HepG2 (cell line): ENCODE results near the gene TSPAN13.

Source experiments
- ARNTL ChIP-seq: sonication (generic); formaldehyde crosslinking; IDR thresholded peaks from 2 replicates; pipeline ENCODE4 v1.4.0; 2020; ENCODE audit warnings: mild to moderate bottlenecking, missing genetic modification reagents
- CBX2 ChIP-seq, 2 experiments: fragments of 200-600 bp in 1 of 2; sonication (generic); formaldehyde crosslinking in 1 of 2; IDR thresholded peaks; 2 replicates each; pipeline versions ENCODE4 v1.7.0 to v1.8.1; 2018 to 2022; ENCODE audit warnings: low read depth in 2 of 2, low read length in 1 of 2, mild to moderate bottlenecking in 1 of 2, missing genetic modification reagents in 1 of 2
- HNRNPUL1 ChIP-seq: fragments of 200-400 bp; formaldehyde crosslinking; IDR thresholded peaks from 2 replicates; pipeline ENCODE4 v1.6.1; 2017; ENCODE audit warnings: low read depth, mild to moderate bottlenecking, low read length, moderate library complexity
- POLR2A ChIP-seq, 2 experiments: IDR thresholded peaks; 2 replicates each; pipeline ENCODE4 v1.6.1; 2011; ENCODE audit warnings: low read depth in 2 of 2, low read length in 2 of 2, mild to moderate bottlenecking in 1 of 2, moderate library complexity in 1 of 2; ENCODE audit not compliant: insufficient read depth in 1 of 2
- USF2 ChIP-seq, 2 experiments: sonication (generic) in 1 of 2; formaldehyde crosslinking in 1 of 2; IDR thresholded peaks; 2 replicates each; pipeline versions ENCODE4 v1.5.1 to v1.6.1; 2011 to 2020; ENCODE audit warnings: borderline replicate concordance in 1 of 2, low read depth in 1 of 2, low read length in 1 of 2, mild to moderate bottlenecking in 1 of 2, missing genetic modification reagents in 1 of 2, moderate library complexity in 1 of 2
- ZFP36L2 ChIP-seq: sonication (generic); formaldehyde crosslinking; IDR thresholded peaks from 2 replicates; pipeline ENCODE4 v1.4.0; 2020; ENCODE audit warnings: missing genetic modification reagents
- ZNF136 ChIP-seq: sonication (generic); formaldehyde crosslinking; IDR thresholded peaks from 2 replicates; pipeline ENCODE4 v1.8.1; 2022; ENCODE audit warnings: low read depth, mild to moderate bottlenecking, moderate library complexity, missing genetic modification reagents
- ZNF333 ChIP-seq: sonication (generic); formaldehyde crosslinking; IDR thresholded peaks from 2 replicates; pipeline ENCODE4 v1.4.0; 2020; ENCODE audit warnings: mild to moderate bottlenecking, missing genetic modification reagents, borderline replicate concordance
- ZNF629 ChIP-seq: sonication (generic); formaldehyde crosslinking; conservative IDR thresholded peaks from 2 replicates; pipeline ENCODE4 v1.5.0; 2020; ENCODE audit warnings: missing genetic modification reagents

GRCh38 chr7:16747102-16747501 lies 6.5 kb upstream of the TSPAN13 start:
- no peak for TF ChIP-seq USF2 (IDR thresholded peaks at IDR 0.05; ENCODE audit: low read depth, low read length)
- no peak for TF ChIP-seq USF2 (CRISPR knock-in tag; IDR thresholded peaks at IDR 0.05; ENCODE audit: borderline replicate concordance)
- no peak for TF ChIP-seq CBX2 (IDR thresholded peaks at IDR 0.05; ENCODE audit: low read depth, low read length)
- no peak for TF ChIP-seq CBX2 (CRISPR knock-in tag; IDR thresholded peaks at IDR 0.05; ENCODE audit: low read depth)
- TF ChIP-seq ZNF333 (CRISPR knock-in tag), result no peak
- no peak for TF ChIP-seq ZFP36L2
- TF ChIP-seq ZNF136 (CRISPR knock-in tag), result no peak
- TF ChIP-seq ZNF629 (CRISPR knock-in tag), result no peak
- TF ChIP-seq POLR2A (IDR thresholded peaks at IDR 0.05; ENCODE audit: insufficient read depth in 1 of 2, low read depth in 2 of 2, low read length in 2 of 2), result no peak
- TF ChIP-seq HNRNPUL1, result no peak
- no peak for TF ChIP-seq ARNTL (CRISPR knock-in tag)
